GM21717 (cell line): ENCODE measurements around the gene SDE2.
"Not testable (repeated sequence)": the region's sequence is repeated elsewhere in the genome, so short reads cannot be mapped to it uniquely, and the experiment has no call there.

Source experiments
- ATAC-seq: cut with Tn5 transposase; IDR thresholded peaks from one replicate; pipeline ENCODE4 v1.9.1; 2021; ENCODE audit warnings: mild to moderate bottlenecking, moderate library complexity; ENCODE audit not compliant: unreplicated experiment

SDE2 gene

GRCh38 chr1:225979421-225979820, 19.7 kb downstream of the SDE2 start:
- no peak for ATAC-seq

- no peak for ATAC-seq
Observed at GRCh38 chr1:225977937-225978748, 21.0 kb downstream of the SDE2 start.

- ATAC-seq, result not testable (repeated sequence)
Observed at GRCh38 chr1:225975146-225975545, 24.0 kb downstream of the SDE2 start.

- ATAC-seq, result no peak
Observed at GRCh38 chr1:225974454-225974853, 24.7 kb downstream of the SDE2 start.

GRCh38 chr1:225973158-225973557, 26.0 kb downstream of the SDE2 start:
- ATAC-seq, result no peak

GRCh38 chr1:225972344-225973152, 26.6 kb downstream of the SDE2 start:
- ATAC-seq, result no peak

- ATAC-seq, result not testable (repeated sequence)
Observed at GRCh38 chr1:225970592-225971157, 28.5 kb downstream of the SDE2 start.

GRCh38 chr1:225969751-225970150, 29.4 kb downstream of the SDE2 start:
- ATAC-seq, result not testable (repeated sequence)

GRCh38 chr1:225965231-225965630, 33.9 kb downstream of the SDE2 start:
- no peak for ATAC-seq

- no peak for ATAC-seq
Observed at GRCh38 chr1:225963735-225964530, 35.2 kb downstream of the SDE2 start.

- ATAC-seq, result peak; percentile 53
Observed at GRCh38 chr1:225962440-225962975, 36.6 kb downstream of the SDE2 start.

- no peak for ATAC-seq
Observed at GRCh38 chr1:225961659-225962439, 37.3 kb downstream of the SDE2 start.

GRCh38 chr1:225958041-225958440, 41.1 kb downstream of the SDE2 start:
- no peak for ATAC-seq

- no peak for ATAC-seq
Observed at GRCh38 chr1:225954753-225955152, 44.4 kb downstream of the SDE2 start.

GRCh38 chr1:225953315-225953714, 45.8 kb downstream of the SDE2 start:
- ATAC-seq, result no peak

GRCh38 chr1:225950905-225951497, 48.1 kb downstream of the SDE2 start:
- ATAC-seq, result no peak

- ATAC-seq, result no peak
Observed at GRCh38 chr1:225949041-225949440, 50.1 kb downstream of the SDE2 start.

GRCh38 chr1:225946803-225947202, 52.3 kb downstream of the SDE2 start:
- no peak for ATAC-seq

- ATAC-seq, result no peak
Observed at GRCh38 chr1:225946082-225946620, 53.0 kb downstream of the SDE2 start.
